AG09319 (cell line): ENCODE data around the gene MED27.

Experiments used
- DNase-seq: peaks from one replicate; pipeline ENCODE4 v3.0.0-alpha.2; 2010; ENCODE audit warnings: low read depth; ENCODE audit errors: extremely low read depth
- CTCF ChIP-seq: IDR thresholded peaks from 2 replicates; pipeline ENCODE4 v1.5.1; 2011; ENCODE audit warnings: low read depth, mild to moderate bottlenecking, inconsistent platforms, low read length, moderate library complexity

The MED27 gene

GRCh38 chr9:132032238-132032950 lies 47.3 kb downstream of the MED27 start:
- TF ChIP-seq CTCF: no peak
- DNase-seq: no peak

DNA sequence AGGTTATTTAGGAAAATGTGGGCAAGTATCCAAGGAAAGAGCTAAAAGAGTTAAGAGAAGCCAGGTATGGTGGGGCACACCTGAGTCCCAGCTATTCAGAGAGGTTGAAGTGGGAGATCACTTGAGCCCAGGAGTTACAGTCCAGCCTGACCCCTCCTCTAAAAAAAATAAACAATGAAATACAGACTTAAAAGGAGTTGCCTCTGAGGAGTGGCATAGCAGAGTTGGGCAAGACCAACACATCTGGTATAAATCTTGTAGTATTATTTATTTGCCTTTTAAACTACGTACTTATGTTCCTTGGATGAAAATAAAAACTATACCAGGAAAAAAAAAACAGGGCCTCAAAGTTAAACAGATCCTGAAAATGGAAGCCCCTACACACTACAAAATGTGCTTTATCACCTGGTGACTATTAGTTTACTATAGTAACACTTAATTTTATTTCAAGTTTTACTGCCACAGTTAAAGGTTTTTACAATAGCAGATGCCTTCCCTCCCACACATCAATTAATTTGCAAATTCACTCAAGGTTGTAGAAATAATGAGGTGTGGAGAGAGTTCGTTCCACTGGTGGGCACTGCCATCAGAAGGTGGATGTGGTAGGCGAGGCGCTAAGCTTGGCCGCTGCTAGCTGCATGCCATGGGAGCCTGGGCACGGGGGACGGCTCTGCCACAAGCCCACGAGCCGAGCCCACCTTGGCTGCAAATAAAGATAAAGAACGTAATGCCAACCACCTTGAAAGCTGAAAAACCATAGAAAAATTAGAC lies 48.0 kb downstream of the MED27 start:
- TF ChIP-seq CTCF: no peak
- DNase-seq: no peak

- DNase-seq: no peak
- no peak for TF ChIP-seq CTCF
Measured at GRCh38 chr9:132030626-132031325, 48.9 kb downstream of the MED27 start.

DNA sequence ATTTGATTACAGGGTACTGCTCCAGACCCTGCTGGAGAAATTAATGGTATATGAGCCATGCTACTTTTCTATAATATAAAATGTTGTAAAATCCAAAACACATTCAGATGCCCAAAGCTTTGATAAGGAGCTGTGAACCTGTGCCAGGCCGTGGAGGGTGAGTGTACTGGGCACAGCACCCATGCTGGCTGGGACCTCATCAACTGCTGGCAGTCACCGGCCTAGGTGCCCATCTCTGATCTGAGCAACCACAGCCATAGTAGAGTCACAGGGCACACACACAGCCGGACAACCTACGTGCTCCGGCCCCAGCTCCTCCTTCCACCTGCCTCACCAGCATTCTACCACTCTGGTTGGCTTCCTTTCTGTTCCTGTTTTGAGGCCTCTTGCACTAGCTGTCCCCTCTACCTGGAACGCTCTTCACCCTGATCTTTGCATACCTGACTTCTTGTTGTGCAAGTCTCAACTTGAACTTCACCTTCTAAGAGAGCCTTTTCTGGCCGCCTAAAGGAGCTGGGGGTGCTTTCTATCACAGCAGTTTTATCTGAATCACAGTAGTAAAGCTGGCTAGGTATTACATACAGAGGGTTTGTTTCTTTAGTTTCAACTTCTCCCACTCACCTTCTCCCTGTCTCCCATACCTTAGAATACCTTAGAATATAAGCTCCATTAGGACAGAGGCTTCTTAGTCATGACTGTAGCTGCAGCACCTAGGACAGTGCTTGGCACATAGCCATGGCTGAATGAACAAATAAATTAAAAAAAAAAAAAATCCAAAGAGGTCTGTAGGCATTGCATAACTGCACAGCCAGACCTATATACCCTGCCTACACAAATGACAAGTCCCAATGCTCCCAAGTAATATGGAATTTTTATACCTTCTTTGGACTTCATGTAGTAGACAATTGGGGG lies 51.7 kb downstream of the MED27 start:
- DNase-seq: no peak
- no peak for TF ChIP-seq CTCF

DNA sequence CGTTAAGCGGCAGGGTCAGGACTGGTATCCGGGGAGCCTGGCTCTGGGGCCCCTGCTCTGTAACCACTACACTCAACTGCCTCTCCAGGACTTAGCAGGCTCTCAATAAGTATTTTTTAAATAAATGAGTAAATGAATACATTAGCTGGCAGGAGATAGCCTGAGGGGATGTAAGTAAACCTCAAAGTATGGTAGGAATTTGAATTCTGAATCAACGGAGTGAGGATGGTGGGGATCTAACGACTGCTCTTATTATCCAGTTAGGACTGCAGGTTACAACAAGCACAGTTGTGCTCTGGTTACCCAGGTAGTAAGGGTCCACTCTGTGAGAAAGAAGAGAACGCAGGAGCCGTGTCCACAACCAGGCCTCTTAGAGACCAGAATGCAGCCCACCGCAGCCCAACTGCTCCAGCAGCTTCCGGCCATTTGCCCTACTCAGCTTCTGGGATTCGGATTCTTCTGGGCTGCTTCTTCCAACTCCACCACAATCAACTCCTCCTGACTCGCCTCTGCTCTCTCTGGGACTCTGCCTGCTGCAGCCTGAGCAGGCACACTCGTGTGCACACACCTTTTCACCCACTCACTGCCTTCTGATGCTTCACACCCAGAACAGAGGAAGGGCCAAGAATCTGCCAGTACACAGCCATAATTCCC lies 52.6 kb downstream of the MED27 start:
- no peak for DNase-seq
- TF ChIP-seq CTCF: no peak

GRCh38 chr9:132025766-132026165 lies 53.9 kb downstream of the MED27 start:
- DNase-seq: no peak
- TF ChIP-seq CTCF: no peak
